HG03066 (cell line): ENCODE results near the gene PNMA6F.

Experiments
- ATAC-seq: cut with Tn5 transposase; IDR thresholded peaks from one replicate; pipeline ENCODE4 v1.9.1; 2021; ENCODE audit warnings: low read depth; ENCODE audit not compliant: unreplicated experiment

The PNMA6F gene

DNA sequence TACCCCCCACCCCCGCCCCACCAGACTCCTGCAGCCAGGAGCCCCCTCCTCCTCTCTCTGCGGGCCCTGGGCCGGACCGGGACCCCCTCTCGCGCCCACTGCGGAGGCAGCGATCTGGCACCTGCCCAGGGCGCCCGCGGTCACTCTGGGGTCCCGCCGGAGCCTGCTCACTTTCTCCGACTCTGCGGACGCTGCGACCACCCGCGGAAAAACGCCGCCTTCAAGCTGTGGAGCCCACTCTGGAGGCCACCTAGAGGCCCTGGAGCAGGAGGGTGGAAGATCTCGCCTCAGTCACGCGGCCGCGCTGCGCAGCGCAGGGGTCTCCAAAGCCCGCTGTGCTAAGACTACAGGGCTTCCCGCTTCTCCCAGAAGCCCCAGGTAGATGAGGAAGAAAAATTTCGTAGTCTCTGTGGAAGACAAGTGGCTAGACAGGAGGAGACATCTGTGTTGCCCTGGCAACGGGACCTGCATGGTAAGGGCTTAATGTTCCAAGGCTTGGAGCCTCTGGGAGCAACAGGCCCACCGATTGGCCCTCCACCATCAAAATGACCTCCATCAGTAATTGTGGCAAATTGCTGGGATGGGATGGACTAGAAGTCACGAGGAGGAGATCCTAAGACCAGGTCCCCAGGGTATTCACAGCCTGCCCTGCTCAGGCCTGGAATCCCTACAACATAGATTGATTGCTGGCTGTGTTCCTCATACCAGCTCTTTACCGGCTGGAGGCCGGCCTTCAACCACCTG is at the start of gene PNMA6F:
TSS of gene PNMA6F (minus strand) at position 387 of the 744 bp plus-strand sequence. CDS start 1,093 bp downstream, outside the sequence.
- ATAC-seq, result no peak

DNA sequence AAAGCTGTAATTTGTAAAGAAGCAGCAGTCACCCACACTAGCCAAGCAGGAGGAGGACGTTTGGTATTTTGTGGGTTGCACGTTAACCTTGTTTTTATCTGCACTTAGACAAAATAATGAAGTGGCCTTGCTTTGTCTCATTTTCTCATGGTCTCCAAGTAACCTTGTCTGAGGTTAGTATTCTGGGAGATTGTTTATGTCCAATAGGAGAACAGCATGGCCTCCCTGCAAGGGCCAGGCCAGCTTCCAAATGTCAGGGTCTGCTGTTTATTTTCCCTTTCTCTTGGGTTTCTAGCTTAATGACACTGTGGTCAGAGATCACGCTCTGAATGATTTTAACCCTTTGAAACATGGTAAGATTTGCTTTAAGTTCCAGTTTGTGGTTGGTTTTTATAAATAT is 49.7 kb upstream of the PNMA6F start:
- ATAC-seq, result no peak

GRCh38 chrX:153370293-153371055 is 48.9 kb upstream of the PNMA6F start:
- ATAC-seq, result no peak

GRCh38 chrX:153366878-153367538 is 45.4 kb upstream of the PNMA6F start:
- ATAC-seq, result no peak

DNA sequence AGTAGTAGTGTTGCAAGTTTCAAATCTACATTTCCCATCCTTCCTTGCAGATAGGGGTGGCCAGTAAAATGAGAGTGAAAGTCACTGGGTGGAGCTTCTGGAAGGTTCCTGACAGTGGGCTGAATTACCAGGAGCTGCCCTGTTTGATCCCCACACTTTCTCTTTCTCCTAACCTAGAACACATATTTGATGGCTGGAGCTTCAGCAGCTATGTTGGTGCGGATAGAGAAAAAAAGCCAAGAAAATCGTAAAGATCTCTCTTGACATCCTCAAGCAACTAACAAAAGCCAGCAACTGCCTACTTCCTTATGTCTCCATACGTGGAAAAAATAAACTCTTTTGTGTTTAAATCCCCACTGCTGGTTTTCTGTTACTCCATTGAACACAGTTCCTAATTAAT is 44.6 kb upstream of the PNMA6F start:
- no peak for ATAC-seq

GRCh38 chrX:153365670-153366069 is 44.1 kb upstream of the PNMA6F start:
- no peak for ATAC-seq

- ATAC-seq, result no peak
Measured at GRCh38 chrX:153361781-153362397, 40.3 kb upstream of the PNMA6F start.

- ATAC-seq, result no peak
Measured at GRCh38 chrX:153357877-153358276, 36.3 kb upstream of the PNMA6F start.

DNA sequence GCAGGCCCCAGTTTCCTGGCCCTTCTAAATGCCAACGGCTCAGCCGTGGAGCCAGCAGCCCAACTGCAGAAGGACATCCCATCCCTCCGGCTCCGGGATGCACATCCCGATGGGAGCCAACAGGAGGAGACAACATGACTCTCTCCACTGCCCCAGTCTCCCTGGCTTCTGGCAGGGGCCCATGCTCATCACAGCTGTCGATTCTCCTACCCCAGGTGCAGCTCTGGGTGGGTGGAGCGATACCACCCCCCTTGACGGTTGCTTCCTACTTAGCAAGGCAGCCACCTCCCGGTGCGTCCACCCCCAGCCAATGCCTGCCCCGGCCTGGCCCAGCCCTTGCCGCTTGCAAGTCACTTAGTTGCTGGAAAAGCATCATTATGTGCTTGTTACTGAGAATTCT is 31.8 kb upstream of the PNMA6F start:
- no peak for ATAC-seq

DNA sequence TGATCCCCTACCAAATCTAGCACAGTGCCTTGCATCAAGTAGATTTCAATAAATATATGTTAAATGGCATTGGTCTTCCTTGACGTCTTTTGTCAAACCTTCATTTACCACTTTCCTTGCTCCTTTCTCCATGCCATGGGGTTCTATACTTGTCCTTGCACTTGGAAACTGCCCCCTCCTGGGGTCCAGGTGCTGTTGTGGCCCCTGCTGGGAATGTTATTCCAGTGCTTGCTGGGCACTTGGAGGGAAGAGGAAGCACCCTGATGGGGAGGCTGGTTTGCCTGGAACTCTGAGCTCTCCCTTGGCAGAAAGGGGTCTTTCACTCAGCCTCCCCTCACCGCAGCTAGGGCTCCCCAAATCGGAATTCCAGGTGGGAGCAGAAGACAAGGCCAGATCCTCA is 31.3 kb upstream of the PNMA6F start:
- no peak for ATAC-seq

GRCh38 chrX:153351981-153352380 is 30.4 kb upstream of the PNMA6F start:
- no peak for ATAC-seq

DNA sequence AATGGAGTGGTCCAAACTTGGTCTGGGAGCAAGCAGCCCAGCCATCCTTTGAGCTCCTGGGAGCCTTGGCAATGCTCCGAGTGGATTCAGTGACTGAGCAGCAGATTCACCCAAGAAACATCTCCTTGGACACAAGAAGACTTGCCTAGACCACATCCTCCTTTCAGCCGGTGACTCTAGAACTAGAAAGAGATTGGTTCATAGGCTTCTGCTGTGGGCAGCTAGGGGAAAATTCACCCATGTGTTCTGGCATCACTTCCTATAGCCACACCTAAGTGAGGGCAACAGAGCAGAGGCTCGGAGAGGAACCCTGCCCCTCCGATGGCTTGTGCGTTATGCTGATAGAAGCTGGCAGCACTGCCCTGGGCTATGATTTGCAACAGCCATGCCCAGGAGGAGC is 28.4 kb upstream of the PNMA6F start:
- ATAC-seq, result no peak

- ATAC-seq, result no peak
Measured at GRCh38 chrX:153348421-153348820, 26.9 kb upstream of the PNMA6F start.

- no peak for ATAC-seq
Measured at GRCh38 chrX:153347530-153347929, 26.0 kb upstream of the PNMA6F start.

DNA sequence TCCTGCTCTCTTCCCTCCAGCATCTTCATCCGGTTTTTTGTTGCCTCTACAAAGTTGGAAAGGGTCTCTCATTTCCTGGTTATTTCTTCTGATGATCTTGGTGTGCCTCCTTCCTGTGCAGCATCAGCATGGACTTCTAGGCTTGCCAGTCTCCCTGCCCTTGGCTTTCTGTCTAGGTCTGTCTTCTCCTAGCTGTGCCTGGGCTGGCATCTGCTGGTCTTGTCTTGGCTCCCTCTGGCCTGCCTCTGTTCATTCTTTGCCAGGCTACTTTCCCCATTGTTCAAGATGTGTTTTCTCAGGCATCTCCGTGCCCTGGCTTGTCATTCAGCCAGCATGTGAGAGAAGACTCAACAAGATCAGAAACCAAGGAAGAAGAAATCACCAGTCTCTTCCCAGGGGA is 22.1 kb upstream of the PNMA6F start:
- ATAC-seq, result no peak

DNA sequence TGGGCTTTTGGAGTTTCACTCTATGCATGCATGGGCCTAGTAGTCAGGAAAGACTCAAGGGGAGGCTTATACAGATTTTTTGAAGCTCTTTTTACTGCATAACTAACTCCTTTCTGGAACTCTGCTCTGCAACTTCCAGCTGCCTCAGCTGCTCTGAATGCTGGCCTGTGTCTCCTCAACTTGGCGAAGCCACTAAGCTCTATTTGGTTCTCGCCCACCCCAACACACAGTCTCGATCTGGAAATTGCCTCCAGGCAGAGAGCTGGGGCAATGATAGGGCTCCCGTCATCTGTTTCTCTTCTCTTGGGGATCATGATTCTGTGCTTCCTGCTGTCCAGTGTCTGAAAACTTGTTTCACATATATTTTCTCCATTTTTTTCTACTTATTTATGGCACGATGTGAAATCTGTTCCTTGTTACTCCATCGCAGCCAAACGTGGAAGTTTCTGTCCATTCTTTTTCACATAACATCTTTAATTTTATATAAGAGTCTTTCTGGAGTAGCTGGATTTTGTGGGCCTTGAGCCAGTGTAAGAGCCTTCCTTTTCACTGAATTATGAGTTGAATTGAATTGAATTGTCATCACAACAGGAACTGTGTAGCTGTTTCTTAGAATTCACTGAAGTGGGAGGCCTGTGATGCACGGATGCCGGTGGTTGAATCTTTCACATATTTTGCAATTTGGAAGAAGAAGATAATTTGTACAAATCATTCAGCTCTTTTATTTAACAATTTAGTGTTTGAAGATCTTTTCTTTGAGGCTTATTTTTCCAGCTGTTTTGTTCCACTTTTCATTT is 21.4 kb upstream of the PNMA6F start:
- no peak for ATAC-seq

DNA sequence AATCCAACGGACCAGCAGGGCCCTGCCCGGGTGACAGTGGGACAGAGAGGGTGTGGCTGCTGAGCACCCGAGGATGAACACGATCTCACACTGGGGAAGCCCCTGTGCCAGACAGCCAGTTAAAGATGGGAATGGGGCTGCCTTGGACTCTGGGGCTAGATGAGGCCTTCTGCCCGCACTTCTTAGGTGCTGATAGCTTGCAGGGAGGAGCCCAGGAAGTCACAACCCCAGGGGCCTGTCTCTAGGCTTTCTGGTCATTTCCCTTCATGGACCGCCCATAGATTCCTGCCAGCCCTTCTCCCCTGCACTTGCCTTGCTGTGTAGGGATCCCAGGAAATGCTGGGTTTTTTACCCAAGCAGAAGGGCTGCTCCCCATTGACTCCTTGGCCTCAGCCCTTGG is 18.5 kb upstream of the PNMA6F start:
- no peak for ATAC-seq

GRCh38 chrX:153339662-153340061 is 18.1 kb upstream of the PNMA6F start:
- no peak for ATAC-seq

- ATAC-seq, result no peak
Measured at GRCh38 chrX:153338836-153339235, 17.3 kb upstream of the PNMA6F start.

DNA sequence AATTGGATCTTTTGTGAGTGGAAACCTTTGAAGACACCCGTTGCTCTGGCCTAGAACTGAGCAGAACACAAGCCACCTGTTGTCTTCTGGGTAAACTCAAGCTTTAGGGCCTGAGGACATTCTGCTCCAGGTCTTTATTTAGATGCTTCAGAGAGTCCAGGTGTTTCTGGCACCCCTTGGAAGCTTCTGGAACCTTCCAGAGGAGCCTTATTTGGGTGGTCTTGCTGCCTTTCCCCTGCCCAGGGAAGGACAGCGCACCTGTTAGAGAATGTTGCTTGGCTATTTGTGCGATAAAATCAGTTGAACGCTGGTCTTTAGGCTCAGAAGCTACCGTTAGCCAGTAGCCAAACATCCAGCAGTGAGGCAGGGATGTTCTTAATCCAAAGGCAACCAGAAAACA is 15.4 kb upstream of the PNMA6F start:
- no peak for ATAC-seq
